Panc1 (cell line): ENCODE data around the gene SESN1.
A peak's percentile ranks its signal among the peaks of the same experiment; 100 is the strongest.

Experiments used
- SIN3A ChIP-seq: IDR thresholded peaks from 2 replicates; pipeline ENCODE4 v1.6.1; 2012; ENCODE audit warnings: low read depth, mild to moderate bottlenecking, low read length, moderate library complexity, borderline replicate concordance; ENCODE audit not compliant: insufficient read depth
- TF ChIP-seq, protein P1 (sequence below): fragments of 450-650 bp; IDR thresholded peaks from 2 replicates; pipeline ENCODE4 v1.5.1; 2017; ENCODE audit warnings: mild to moderate bottlenecking

DNA sequence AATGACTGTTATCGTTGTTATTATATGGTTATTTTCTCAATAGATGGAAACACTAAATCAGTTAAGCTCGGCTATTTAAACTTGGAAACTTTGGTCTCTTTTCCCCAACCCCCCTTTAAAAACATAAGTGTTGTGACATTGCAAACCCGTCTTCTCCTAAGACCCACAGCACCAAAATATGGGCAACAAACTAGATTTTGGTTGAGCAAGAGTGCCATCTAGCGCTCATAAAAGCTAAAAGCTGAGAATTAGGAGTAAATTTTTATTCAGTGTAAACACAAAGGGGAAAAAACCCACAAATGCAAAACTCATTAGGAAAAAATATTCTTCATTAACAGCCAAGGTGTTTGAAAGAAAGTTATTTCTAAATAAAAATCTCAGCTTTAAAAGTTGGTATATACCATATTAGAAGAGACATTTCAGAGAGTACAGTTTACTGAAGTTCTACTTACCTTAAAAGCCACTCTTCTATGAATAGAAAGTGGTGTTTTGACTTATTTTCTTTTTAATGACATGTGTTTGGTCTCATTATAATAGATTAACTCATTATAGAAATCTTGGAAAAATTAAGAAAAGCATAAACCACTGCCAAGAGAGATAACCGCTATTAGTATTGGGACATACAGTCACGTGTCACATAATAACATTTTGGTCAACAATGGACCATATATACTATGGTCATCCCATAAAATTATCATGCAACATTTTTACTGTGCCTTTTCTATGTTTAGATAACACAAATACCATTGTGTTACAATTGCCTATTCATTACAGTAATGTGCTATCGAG is 21.1 kb downstream of the SESN1 start:
- no peak for TF ChIP-seq SIN3A
- TF ChIP-seq, protein P1, sequence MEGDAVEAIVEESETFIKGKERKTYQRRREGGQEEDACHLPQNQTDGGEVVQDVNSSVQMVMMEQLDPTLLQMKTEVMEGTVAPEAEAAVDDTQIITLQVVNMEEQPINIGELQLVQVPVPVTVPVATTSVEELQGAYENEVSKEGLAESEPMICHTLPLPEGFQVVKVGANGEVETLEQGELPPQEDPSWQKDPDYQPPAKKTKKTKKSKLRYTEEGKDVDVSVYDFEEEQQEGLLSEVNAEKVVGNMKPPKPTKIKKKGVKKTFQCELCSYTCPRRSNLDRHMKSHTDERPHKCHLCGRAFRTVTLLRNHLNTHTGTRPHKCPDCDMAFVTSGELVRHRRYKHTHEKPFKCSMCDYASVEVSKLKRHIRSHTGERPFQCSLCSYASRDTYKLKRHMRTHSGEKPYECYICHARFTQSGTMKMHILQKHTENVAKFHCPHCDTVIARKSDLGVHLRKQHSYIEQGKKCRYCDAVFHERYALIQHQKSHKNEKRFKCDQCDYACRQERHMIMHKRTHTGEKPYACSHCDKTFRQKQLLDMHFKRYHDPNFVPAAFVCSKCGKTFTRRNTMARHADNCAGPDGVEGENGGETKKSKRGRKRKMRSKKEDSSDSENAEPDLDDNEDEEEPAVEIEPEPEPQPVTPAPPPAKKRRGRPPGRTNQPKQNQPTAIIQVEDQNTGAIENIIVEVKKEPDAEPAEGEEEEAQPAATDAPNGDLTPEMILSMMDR, result peak; percentile 81; the same call in 1 of the 2 replicates
